H9 (cell line): Measurements from ENCODE around the gene SULF2. TPM values are rescaled to one million over a fixed set of nuclear protein-coding genes. Genes with fewer than 3 reads are reported as not detected.
A peak's percentile ranks its signal among the peaks of the same experiment; 100 is the strongest.

Experiments used
- DNase-seq: peaks from one replicate; pipeline ENCODE4 v3.0.0-alpha.2; 2017
- H2AFZ ChIP-seq: one replicate; pipeline ENCODE4 v1.6.1; 2013; ENCODE audit warnings: mild to moderate bottlenecking, low read length, control low read depth, moderate library complexity
- H2AK5ac ChIP-seq: 2 replicates; pipeline ENCODE4 v1.6.1; 2013; ENCODE audit warnings: low read length, control low read depth, mixed read lengths; ENCODE audit not compliant: insufficient read length
- H2BK120ac ChIP-seq: one replicate; pipeline ENCODE4 v1.6.1; 2013; ENCODE audit warnings: low read depth, mild to moderate bottlenecking, low read length, control low read depth, inconsistent platforms; ENCODE audit not compliant: poor library complexity, severe bottlenecking
- H2BK12ac ChIP-seq: 2 replicates; pipeline ENCODE4 v1.6.1; 2013; ENCODE audit warnings: low read length, control low read depth, mixed read lengths, low read depth; ENCODE audit not compliant: insufficient read length
- H2BK15ac ChIP-seq: 2 replicates; pipeline ENCODE4 v1.6.1; 2013; ENCODE audit warnings: low read depth, low read length, control low read depth
- H2BK20ac ChIP-seq: one replicate; pipeline ENCODE4 v1.6.1; 2013; ENCODE audit warnings: low read depth, mild to moderate bottlenecking, low read length, control low read depth, inconsistent platforms; ENCODE audit not compliant: poor library complexity, severe bottlenecking
- H2BK5ac ChIP-seq: 2 replicates; pipeline ENCODE4 v1.6.1; 2013; ENCODE audit warnings: low read length, control low read depth, mixed read lengths; ENCODE audit not compliant: insufficient read length
- H3K14ac ChIP-seq: 2 replicates; pipeline ENCODE4 v1.6.1; 2013; ENCODE audit warnings: low read length, control low read depth; ENCODE audit not compliant: insufficient read depth
- H3K18ac ChIP-seq: 2 replicates; pipeline ENCODE4 v1.6.1; 2013; ENCODE audit warnings: low read depth, mild to moderate bottlenecking, mixed read lengths, low read length, control low read depth; ENCODE audit not compliant: insufficient read length
- H3K23ac ChIP-seq: 2 replicates; pipeline ENCODE4 v1.6.1; 2013; ENCODE audit warnings: low read length, control low read depth, mixed read lengths, low read depth; ENCODE audit not compliant: insufficient read length
- H3K23me2 ChIP-seq: 2 replicates; pipeline ENCODE4 v1.6.1; 2013; ENCODE audit warnings: low read depth, mild to moderate bottlenecking, mixed read lengths, low read length, control low read depth; ENCODE audit not compliant: insufficient read length, poor library complexity, severe bottlenecking
- H3K27ac ChIP-seq: 2 replicates; pipeline ENCODE4 v1.5.1; 2013; ENCODE audit warnings: low read length, control low read depth, mixed read lengths, low read depth; ENCODE audit not compliant: insufficient read length
- H3K27me3 ChIP-seq: 2 replicates; pipeline ENCODE4 v1.6.1; 2013; ENCODE audit warnings: low read length, control low read depth, inconsistent platforms; ENCODE audit not compliant: insufficient read depth
- H3K4ac ChIP-seq: 2 replicates; pipeline ENCODE4 v1.6.1; 2013; ENCODE audit warnings: low read depth, mild to moderate bottlenecking, control low read depth, inconsistent platforms, low read length, moderate library complexity
- H3K4me1 ChIP-seq: 2 replicates; pipeline ENCODE4 v1.6.1; 2013; ENCODE audit warnings: low read length, control low read depth, inconsistent platforms; ENCODE audit not compliant: insufficient read depth
- H3K4me2 ChIP-seq: 2 replicates; pipeline ENCODE4 v1.6.1; 2013; ENCODE audit warnings: low read length, control low read depth, mixed read lengths; ENCODE audit not compliant: insufficient read length, insufficient read depth
- H3K56ac ChIP-seq: 2 replicates; pipeline ENCODE4 v1.6.1; 2013; ENCODE audit warnings: low read depth, mild to moderate bottlenecking, mixed read lengths, low read length, control low read depth; ENCODE audit not compliant: insufficient read length
- H3K79me1 ChIP-seq: 2 replicates; pipeline ENCODE4 v1.6.1; 2013; ENCODE audit warnings: low read depth, mild to moderate bottlenecking, moderate library complexity, low read length, control low read depth, inconsistent platforms; ENCODE audit not compliant: insufficient read depth, poor library complexity, severe bottlenecking
- H3K79me2 ChIP-seq: 2 replicates; pipeline ENCODE4 v1.6.1; 2013; ENCODE audit warnings: low read length, control low read depth, inconsistent platforms; ENCODE audit not compliant: insufficient read depth
- H3K9ac ChIP-seq: 2 replicates; pipeline ENCODE4 v1.6.1; 2013; ENCODE audit warnings: low read length, control low read depth, mixed read lengths; ENCODE audit not compliant: insufficient read length; ENCODE audit errors: extremely low read depth
- H3K9me3 ChIP-seq: one replicate; pipeline ENCODE4 v1.6.1; 2013; ENCODE audit warnings: low read depth, low read length, inconsistent platforms; ENCODE audit not compliant: control insufficient read depth
- H3T11ph ChIP-seq: one replicate; pipeline ENCODE4 v1.6.1; 2013; ENCODE audit warnings: mild to moderate bottlenecking, low read length, control low read depth, inconsistent platforms
- H4K20me1 ChIP-seq: one replicate; pipeline ENCODE4 v1.6.1; 2013; ENCODE audit not compliant: control insufficient read depth, insufficient read length, insufficient read depth
- H4K5ac ChIP-seq: 2 replicates; pipeline ENCODE4 v1.6.1; 2013; ENCODE audit warnings: low read depth, mild to moderate bottlenecking, mixed read lengths, low read length, control low read depth; ENCODE audit not compliant: insufficient read length
- H4K8ac ChIP-seq: replicated peaks from 2 replicates; pipeline ENCODE4 v1.6.1; 2013; ENCODE audit warnings: low read length, control low read depth, mixed read lengths, low read depth; ENCODE audit not compliant: insufficient read length
- H4K91ac ChIP-seq: 2 replicates; pipeline ENCODE4 v1.6.1; 2013; ENCODE audit warnings: low read depth, mild to moderate bottlenecking, moderate library complexity, mixed read lengths, low read length, control low read depth; ENCODE audit not compliant: insufficient read length
- H3K27ac Mint-ChIP-seq, 3 experiments: 2 replicates in 2 of 3; 3 replicates in 1 of 3; pipeline ENCODE4 v1.8.0; 2020 to 2021; ENCODE audit warnings: mixed read lengths in 3 of 3, mild to moderate bottlenecking in 1 of 3, moderate library complexity in 1 of 3
- H3K27me3 Mint-ChIP-seq: 2 replicates; pipeline ENCODE4 v1.8.0; 2021; ENCODE audit warnings: low read depth, mild to moderate bottlenecking, moderate library complexity, mixed read lengths
- H3K36me3 Mint-ChIP-seq, 3 experiments: 2 replicates in 2 of 3; 3 replicates in 1 of 3; pipeline ENCODE4 v1.8.0; 2020 to 2021; ENCODE audit warnings: low read depth in 3 of 3, mixed read lengths in 3 of 3; ENCODE audit not compliant: insufficient read depth in 1 of 3
- H3K4me1 Mint-ChIP-seq, 2 experiments: 2 replicates each; pipeline ENCODE4 v1.8.0; 2020; ENCODE audit warnings: mixed read lengths in 2 of 2
- H3K4me3 Mint-ChIP-seq, 2 experiments: 2 replicates in 1 of 2; 3 replicates in 1 of 2; pipeline ENCODE4 v1.8.0; 2020 to 2021; ENCODE audit warnings: mild to moderate bottlenecking in 2 of 2, mixed read lengths in 2 of 2, moderate library complexity in 1 of 2
- H3K9me3 Mint-ChIP-seq, 2 experiments: 2 replicates in 1 of 2; 3 replicates in 1 of 2; pipeline ENCODE4 v1.8.0; 2020; ENCODE audit warnings: mild to moderate bottlenecking in 2 of 2, mixed read lengths in 2 of 2, moderate library complexity in 1 of 2
- CTCF ChIP-seq: fragments of 200-600 bp; sonication (generic); conservative IDR thresholded peaks from 3 replicates; pipeline ENCODE4 v1.8.0; 2021; ENCODE audit warnings: antibody characterized with exemption, mild to moderate bottlenecking
- WGBS: extraction: QIAGEN DNeasy Blood & Tissue Kit; methylation state at CpG from one replicate; pipeline ENCODE4 v1.1.7; 2013; ENCODE audit warnings: missing lambda C conversion rate, low lambda C conversion rate, mixed read lengths; ENCODE audit not compliant: insufficient read length; ENCODE audit errors: extremely low coverage; 5-methylcytosine and 5-hydroxymethylcytosine counted together
- total RNA-seq: library from RNA; stranded (reverse); gene quantifications from 2 replicates; pipeline ENCODE4 v1.2.1, GENCODE V29; 2021

SULF2 gene
- total RNA-seq, 1 experiment from 2014 or later, result 31.2 TPM

GRCh38 chr20:47786765-47787107 lies 1.5 kb upstream of the SULF2 start:
- Histone ChIP-seq H3K27ac (no peak overlapping the region), H2AFZ (no peak overlapping the region), H3K23me2 (peaks cover 10% of the 10 kb centered on the region), H2BK15ac (no peak overlapping the region), H3K18ac (no peak overlapping the region), H2BK20ac (no peak overlapping the region), H4K8ac (no peak overlapping the region), H3K56ac (no peak overlapping the region), H2BK120ac (no peak overlapping the region), H2BK5ac (no peak overlapping the region), H3K23ac (no peak overlapping the region), H3K79me1 (no peaks in the 10 kb centered on the region), H2AK5ac (no peak overlapping the region), H4K5ac (no peak overlapping the region), H3K4ac (no peak overlapping the region), H3K4me2 (peak overlapping the region; percentile 87), H3K14ac (no peak overlapping the region), H3K27me3 (peaks cover 13% of the 10 kb centered on the region; the same call in 1 of the 2 replicates), H4K20me1 (peaks cover 4% of the 10 kb centered on the region), H3K9me3 (no peaks in the 10 kb centered on the region), H3K79me2 (no peaks in the 10 kb centered on the region), H3K9ac (no peak overlapping the region), H3T11ph (no peak overlapping the region), H2BK12ac (no peak overlapping the region), H3K4me1 (peaks cover 3% of the 10 kb centered on the region), H4K91ac (no peak overlapping the region)
- H3K4me3 Mint-ChIP-seq, result peak overlapping the region; percentile 75 to 94
- no CpG with 5 or more reads among the region's 6 CpGs for WGBS
- peaks cover 45% of the 10 kb centered on the region for H3K27me3 Mint-ChIP-seq
- H3K9me3 Mint-ChIP-seq, result peaks cover 0 to 2% of the 10 kb centered on the region in 2 experiments; a peak in 1 of 5 replicates
- no peak for TF ChIP-seq CTCF
- no peak for DNase-seq
- H3K27ac Mint-ChIP-seq, result no peak overlapping the region
- no peaks in the 10 kb centered on the region; a peak in 1 of 7 replicates for H3K36me3 Mint-ChIP-seq
- H3K4me1 Mint-ChIP-seq, result peaks cover 38 to 39% of the 10 kb centered on the region in 2 experiments
